Tibial nerve (tissue), 4 donors: ENCODE measurements around the gene FNDC1. TPM values are rescaled to one million over a fixed set of nuclear protein-coding genes. Genes with fewer than 3 reads are reported as not detected.

ENCODE experiments used
- DNase-seq, 2 donors: peaks; one replicate each; pipeline ENCODE4 v3.0.0-alpha.2; 2019; ENCODE audit warnings: low spot score in 2 of 2
- H3K27ac ChIP-seq, 4 donors: fragments of 200-600 bp; sonication (generic) in 3 of 4; one replicate each; pipeline ENCODE4 v1.5.1; 2017 to 2019; ENCODE audit warnings: mild to moderate bottlenecking in 1 of 4
- H3K27me3 ChIP-seq, 2 donors: fragments of 200-600 bp; sonication (generic) in 1 of 2; one replicate each; pipeline versions ENCODE4 v1.5.1 to v1.6.0; 2017 to 2019
- H3K36me3 ChIP-seq, 3 donors: fragments of 200-600 bp; sonication (generic); one replicate each; pipeline ENCODE4 v1.5.1; 2018 to 2019
- H3K4me1 ChIP-seq, 4 donors: fragments of 200-600 bp; sonication (generic) in 3 of 4; one replicate each; pipeline ENCODE4 v1.5.1; 2017 to 2019
- H3K4me3 ChIP-seq, 4 donors: fragments of 200-600 bp; sonication (generic) in 3 of 4; one replicate each; pipeline ENCODE4 v1.5.1; 2017 to 2019; ENCODE audit warnings: mild to moderate bottlenecking in 1 of 4, moderate library complexity in 1 of 4
- H3K9me3 ChIP-seq, 4 donors: fragments of 200-600 bp; sonication (generic) in 3 of 4; one replicate each; pipeline ENCODE4 v1.5.1; 2017 to 2019
- EP300 ChIP-seq, 2 donors: sonication (generic); formaldehyde crosslinking; IDR thresholded peaks; one replicate each; pipeline ENCODE4 v1.6.1; 2017; ENCODE audit warnings: antibody characterized with exemption in 2 of 2, mild to moderate bottlenecking in 1 of 2
- POLR2A ChIP-seq, 2 donors: fragments of 450-650 bp; IDR thresholded peaks; one replicate each; pipeline ENCODE4 v1.6.1; 2017; ENCODE audit warnings: antibody characterized with exemption in 2 of 2, mild to moderate bottlenecking in 2 of 2, moderate library complexity in 2 of 2
- WGBS, 2 donors: methylation state at CpG; one replicate each; pipeline ENCODE4 v1.1.5; 2018; 5-methylcytosine and 5-hydroxymethylcytosine counted together
- total RNA-seq, 4 donors: library from RNA; depleted of rRNA; stranded (reverse); fragments of >200 nt; gene quantifications; one replicate each; pipeline ENCODE4 v1.1.0, GENCODE V29; 2016
- TF ChIP-seq, protein P1 (sequence below), 5 experiments: fragments of 200-600 bp in 3 of 5; fragments of 450-650 bp in 2 of 5; sonication (generic) in 3 of 5; IDR thresholded peaks; one replicate each; pipeline ENCODE4 v1.5.1; 2016 to 2019; ENCODE audit warnings: antibody characterized with exemption in 5 of 5, mild to moderate bottlenecking in 3 of 5, moderate library complexity in 2 of 5

FNDC1 gene
- total RNA-seq, 4 donors from 2014 or later: 2.1 to 8.2 (median 5.4) TPM

DNA sequence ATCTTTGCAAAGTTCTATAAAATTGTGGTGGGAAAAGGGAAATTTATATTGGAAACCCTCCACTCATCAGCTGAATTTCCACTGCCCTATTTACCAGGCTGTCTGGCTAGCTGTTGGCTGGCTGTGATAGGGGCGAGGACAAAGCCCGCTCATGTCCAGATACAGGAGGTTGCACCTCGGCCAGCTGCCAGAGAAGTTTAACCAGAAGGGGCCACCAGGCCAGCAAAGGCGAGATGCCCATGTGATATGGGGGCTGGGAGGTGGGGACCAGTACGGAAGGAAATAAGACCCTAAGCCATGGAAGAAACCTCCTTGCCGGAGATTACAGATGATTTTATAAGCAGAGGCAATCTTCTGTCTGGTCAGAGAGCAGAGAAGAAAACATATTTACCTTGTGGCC, 143.8 kb downstream of the FNDC1 start:
- 70 to 71% methylated on average over 6 of the region's 6 CpGs for WGBS, 2 donors
- H3K36me3 ChIP-seq: no peaks in the 10 kb centered on the region
- no peak for DNase-seq
- no peaks in the 10 kb centered on the region for H3K9me3 ChIP-seq
- no peak overlapping the region for H3K4me3 ChIP-seq
- H3K27ac ChIP-seq: no peak overlapping the region
- peaks cover 0 to 13% (median 0%) of the 10 kb centered on the region in 4 donors for H3K4me1 ChIP-seq
- H3K27me3 ChIP-seq: no peaks in the 10 kb centered on the region
- no peak for TF ChIP-seq POLR2A (IDR thresholded peaks at IDR 0.05)
- no peak for TF ChIP-seq EP300 (IDR thresholded peaks at IDR 0.05)
- TF ChIP-seq, protein P1, sequence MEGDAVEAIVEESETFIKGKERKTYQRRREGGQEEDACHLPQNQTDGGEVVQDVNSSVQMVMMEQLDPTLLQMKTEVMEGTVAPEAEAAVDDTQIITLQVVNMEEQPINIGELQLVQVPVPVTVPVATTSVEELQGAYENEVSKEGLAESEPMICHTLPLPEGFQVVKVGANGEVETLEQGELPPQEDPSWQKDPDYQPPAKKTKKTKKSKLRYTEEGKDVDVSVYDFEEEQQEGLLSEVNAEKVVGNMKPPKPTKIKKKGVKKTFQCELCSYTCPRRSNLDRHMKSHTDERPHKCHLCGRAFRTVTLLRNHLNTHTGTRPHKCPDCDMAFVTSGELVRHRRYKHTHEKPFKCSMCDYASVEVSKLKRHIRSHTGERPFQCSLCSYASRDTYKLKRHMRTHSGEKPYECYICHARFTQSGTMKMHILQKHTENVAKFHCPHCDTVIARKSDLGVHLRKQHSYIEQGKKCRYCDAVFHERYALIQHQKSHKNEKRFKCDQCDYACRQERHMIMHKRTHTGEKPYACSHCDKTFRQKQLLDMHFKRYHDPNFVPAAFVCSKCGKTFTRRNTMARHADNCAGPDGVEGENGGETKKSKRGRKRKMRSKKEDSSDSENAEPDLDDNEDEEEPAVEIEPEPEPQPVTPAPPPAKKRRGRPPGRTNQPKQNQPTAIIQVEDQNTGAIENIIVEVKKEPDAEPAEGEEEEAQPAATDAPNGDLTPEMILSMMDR (IDR thresholded peaks at IDR 0.05): no peak

DNA sequence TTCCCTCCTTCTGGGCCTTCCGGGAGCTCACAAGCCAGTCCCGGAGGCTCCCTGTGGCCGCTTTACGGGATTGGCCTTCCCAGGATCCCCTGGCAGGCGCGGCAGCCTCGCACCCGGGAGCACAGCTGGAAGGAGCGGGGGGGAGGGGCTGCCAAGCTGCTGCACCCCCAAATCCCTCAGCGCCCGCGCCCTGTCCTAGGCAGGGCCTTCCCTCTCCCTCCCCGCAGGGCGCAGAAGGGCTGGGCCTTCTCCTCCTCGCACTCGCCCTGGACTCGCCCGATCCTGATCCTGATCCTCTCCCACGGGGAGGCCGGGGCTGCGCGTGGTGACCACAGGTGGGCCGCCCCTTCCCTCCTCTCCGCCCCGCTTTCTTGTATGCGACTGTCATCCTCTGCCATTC, 146.4 kb downstream of the FNDC1 start:
- H3K4me3 ChIP-seq: no peak overlapping the region
- no peaks in the 10 kb centered on the region for H3K36me3 ChIP-seq
- 90 to 94% methylated on average over 26 of the region's 26 CpGs for WGBS, 2 donors
- peaks cover 0 to 13% (median 0%) of the 10 kb centered on the region in 4 donors for H3K4me1 ChIP-seq
- no peaks in the 10 kb centered on the region for H3K27me3 ChIP-seq
- no peak overlapping the region for H3K27ac ChIP-seq
- no peak for TF ChIP-seq POLR2A (IDR thresholded peaks at IDR 0.05)
- TF ChIP-seq, protein P1 (IDR thresholded peaks at IDR 0.05): no peak
- DNase-seq: no peak
- no peaks in the 10 kb centered on the region for H3K9me3 ChIP-seq

DNA sequence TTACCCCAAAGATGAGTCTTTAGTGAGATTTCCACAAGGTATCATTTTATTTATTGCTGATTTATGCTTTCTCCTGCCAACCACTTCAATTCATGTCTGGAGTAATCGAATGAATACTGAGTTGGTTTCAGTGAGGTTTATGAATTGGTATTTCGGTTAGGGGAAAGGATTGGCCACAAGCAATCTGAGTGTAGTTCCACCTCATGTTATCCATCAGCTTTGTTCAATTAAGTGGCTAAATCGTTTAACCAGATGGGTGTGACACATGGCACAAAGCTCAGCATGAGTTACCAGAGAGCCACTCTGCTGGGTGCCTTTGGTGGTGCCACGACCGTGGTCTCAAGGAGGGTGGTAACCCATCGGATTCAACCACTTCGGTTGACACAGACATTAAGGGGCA, 148.2 kb downstream of the FNDC1 start:
- Histone ChIP-seq H3K27ac (no peak overlapping the region), H3K36me3 (no peaks in the 10 kb centered on the region), H3K4me3 (no peak overlapping the region), H3K9me3 (no peaks in the 10 kb centered on the region), H3K4me1 (peaks cover 0 to 5% (median 0%) of the 10 kb centered on the region in 4 donors), H3K27me3 (no peaks in the 10 kb centered on the region)
- DNase-seq: no peak
- TF ChIP-seq POLR2A (IDR thresholded peaks at IDR 0.05): no peak
- TF ChIP-seq, protein P1 (IDR thresholded peaks at IDR 0.05): no peak
- TF ChIP-seq EP300 (IDR thresholded peaks at IDR 0.05): no peak
- 89 to 98% methylated on average over 7 of the region's 7 CpGs for WGBS, 2 donors

DNA sequence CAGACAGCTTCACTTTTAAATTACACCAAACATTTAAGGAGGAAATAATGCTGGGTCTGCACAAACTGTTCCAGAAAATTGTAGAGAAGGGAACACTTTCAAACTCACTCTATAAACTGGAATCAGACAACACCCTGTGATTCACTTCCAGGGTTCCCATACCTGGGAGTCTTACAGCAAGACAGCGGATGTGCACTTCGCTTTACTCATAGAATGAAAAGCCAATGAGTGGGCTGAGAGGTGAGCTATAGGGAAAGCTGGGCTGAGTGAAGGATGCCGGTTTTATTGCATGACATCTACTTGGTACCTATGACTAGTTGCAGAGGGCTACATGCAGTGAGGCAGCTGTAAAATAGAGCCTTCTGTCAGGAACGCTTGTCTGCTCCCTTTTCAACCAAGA, 152.1 kb downstream of the FNDC1 start:
- WGBS, 2 donors: 79 to 84% methylated on average over 4 of the region's 4 CpGs
- H3K9me3 ChIP-seq: no peaks in the 10 kb centered on the region
- no peaks in the 10 kb centered on the region for H3K27me3 ChIP-seq
- TF ChIP-seq EP300 (IDR thresholded peaks at IDR 0.05) (no peak), POLR2A (IDR thresholded peaks at IDR 0.05) (no peak)
- TF ChIP-seq, protein P1 (IDR thresholded peaks at IDR 0.05): no peak
- no peak overlapping the region for H3K27ac ChIP-seq
- no peaks in the 10 kb centered on the region for H3K36me3 ChIP-seq
- H3K4me3 ChIP-seq: no peak overlapping the region
- DNase-seq: no peak
- H3K4me1 ChIP-seq: no peaks in the 10 kb centered on the region

Other genes with a start within 250 kb of the FNDC1 start
- 10 to 100 TPM in 3 of 4 donors, 1 to 10 TPM in 1; 8.2 to 11.6 (median 11.0) TPM for gene RSPH3, start 169.2 kb upstream of the FNDC1 start, total RNA-seq
- 1 to 10 TPM; 2.7 to 9.8 (median 4.6) TPM for gene TAGAP, start 124.4 kb upstream of the FNDC1 start, total RNA-seq